Measurements from ENCODE around the gene SPSB4.
A peak's percentile ranks its signal among the peaks of the same experiment; 100 is the strongest.

The SPSB4 gene

GRCh38 chr3:141191097-141191749 lies 140.1 kb downstream of the SPSB4 start (continued):
- TF ChIP-seq, protein P1, sequence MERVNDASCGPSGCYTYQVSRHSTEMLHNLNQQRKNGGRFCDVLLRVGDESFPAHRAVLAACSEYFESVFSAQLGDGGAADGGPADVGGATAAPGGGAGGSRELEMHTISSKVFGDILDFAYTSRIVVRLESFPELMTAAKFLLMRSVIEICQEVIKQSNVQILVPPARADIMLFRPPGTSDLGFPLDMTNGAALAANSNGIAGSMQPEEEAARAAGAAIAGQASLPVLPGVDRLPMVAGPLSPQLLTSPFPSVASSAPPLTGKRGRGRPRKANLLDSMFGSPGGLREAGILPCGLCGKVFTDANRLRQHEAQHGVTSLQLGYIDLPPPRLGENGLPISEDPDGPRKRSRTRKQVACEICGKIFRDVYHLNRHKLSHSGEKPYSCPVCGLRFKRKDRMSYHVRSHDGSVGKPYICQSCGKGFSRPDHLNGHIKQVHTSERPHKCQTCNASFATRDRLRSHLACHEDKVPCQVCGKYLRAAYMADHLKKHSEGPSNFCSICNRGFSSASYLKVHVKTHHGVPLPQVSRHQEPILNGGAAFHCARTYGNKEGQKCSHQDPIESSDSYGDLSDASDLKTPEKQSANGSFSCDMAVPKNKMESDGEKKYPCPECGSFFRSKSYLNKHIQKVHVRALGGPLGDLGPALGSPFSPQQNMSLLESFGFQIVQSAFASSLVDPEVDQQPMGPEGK (CRISPR knock-in tag; IDR thresholded peaks at IDR 0.05; ENCODE audit: borderline replicate concordance) = no peak
- no peak for TF ChIP-seq TCF4 (CRISPR knock-in tag; IDR thresholded peaks at IDR 0.05; ENCODE audit: borderline replicate concordance)
- TF ChIP-seq TOX (CRISPR knock-in tag; IDR thresholded peaks at IDR 0.05; ENCODE audit: borderline replicate concordance) = no peak
- TF ChIP-seq PPARA (CRISPR knock-in tag; IDR thresholded peaks at IDR 0.05; ENCODE audit: borderline replicate concordance) = no peak
- TF ChIP-seq RARB (CRISPR knock-in tag; IDR thresholded peaks at IDR 0.05) = no peak
- no peak for TF ChIP-seq ZNF565 (CRISPR knock-in tag; conservative IDR thresholded peaks at IDR 0.05; ENCODE audit: low read depth)

GRCh38 chr3:141192345-141192744 lies 141.2 kb downstream of the SPSB4 start:
- peak; percentile 100 for ATAC-seq
- TF ChIP-seq ISL1 (CRISPR knock-in tag; IDR thresholded peaks at IDR 0.05) (no peak), ARNTL (CRISPR knock-in tag; IDR thresholded peaks at IDR 0.05; ENCODE audit: borderline replicate concordance, low read depth) (no peak), ESRRG (CRISPR knock-in tag; IDR thresholded peaks at IDR 0.05) (no peak), SNAI2 (CRISPR knock-in tag; IDR thresholded peaks at IDR 0.05) (no peak), TCF4 (CRISPR knock-in tag; IDR thresholded peaks at IDR 0.05; ENCODE audit: borderline replicate concordance) (no peak), BACH2 (CRISPR knock-in tag; IDR thresholded peaks at IDR 0.05; ENCODE audit: borderline replicate concordance) (no peak), ZFP3 (CRISPR knock-in tag; IDR thresholded peaks at IDR 0.05) (no peak), GLIS3 (CRISPR knock-in tag; IDR thresholded peaks at IDR 0.05) (no peak), ZNF70 (CRISPR knock-in tag; IDR thresholded peaks at IDR 0.05) (no peak), ZC3H10 (CRISPR knock-in tag; IDR thresholded peaks at IDR 0.05) (no peak), ZNF8 (CRISPR knock-in tag; IDR thresholded peaks at IDR 0.05) (no peak)
- TF ChIP-seq, protein P1 (CRISPR knock-in tag; IDR thresholded peaks at IDR 0.05; ENCODE audit: borderline replicate concordance) = no peak
- TF ChIP-seq, protein P2, sequence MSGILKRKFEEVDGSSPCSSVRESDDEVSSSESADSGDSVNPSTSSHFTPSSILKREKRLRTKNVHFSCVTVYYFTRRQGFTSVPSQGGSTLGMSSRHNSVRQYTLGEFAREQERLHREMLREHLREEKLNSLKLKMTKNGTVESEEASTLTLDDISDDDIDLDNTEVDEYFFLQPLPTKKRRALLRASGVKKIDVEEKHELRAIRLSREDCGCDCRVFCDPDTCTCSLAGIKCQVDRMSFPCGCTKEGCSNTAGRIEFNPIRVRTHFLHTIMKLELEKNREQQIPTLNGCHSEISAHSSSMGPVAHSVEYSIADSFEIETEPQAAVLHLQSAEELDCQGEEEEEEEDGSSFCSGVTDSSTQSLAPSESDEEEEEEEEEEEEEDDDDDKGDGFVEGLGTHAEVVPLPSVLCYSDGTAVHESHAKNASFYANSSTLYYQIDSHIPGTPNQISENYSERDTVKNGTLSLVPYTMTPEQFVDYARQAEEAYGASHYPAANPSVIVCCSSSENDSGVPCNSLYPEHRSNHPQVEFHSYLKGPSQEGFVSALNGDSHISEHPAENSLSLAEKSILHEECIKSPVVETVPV (CRISPR knock-in tag; IDR thresholded peaks at IDR 0.05) = no peak
- TF ChIP-seq, protein P3, sequence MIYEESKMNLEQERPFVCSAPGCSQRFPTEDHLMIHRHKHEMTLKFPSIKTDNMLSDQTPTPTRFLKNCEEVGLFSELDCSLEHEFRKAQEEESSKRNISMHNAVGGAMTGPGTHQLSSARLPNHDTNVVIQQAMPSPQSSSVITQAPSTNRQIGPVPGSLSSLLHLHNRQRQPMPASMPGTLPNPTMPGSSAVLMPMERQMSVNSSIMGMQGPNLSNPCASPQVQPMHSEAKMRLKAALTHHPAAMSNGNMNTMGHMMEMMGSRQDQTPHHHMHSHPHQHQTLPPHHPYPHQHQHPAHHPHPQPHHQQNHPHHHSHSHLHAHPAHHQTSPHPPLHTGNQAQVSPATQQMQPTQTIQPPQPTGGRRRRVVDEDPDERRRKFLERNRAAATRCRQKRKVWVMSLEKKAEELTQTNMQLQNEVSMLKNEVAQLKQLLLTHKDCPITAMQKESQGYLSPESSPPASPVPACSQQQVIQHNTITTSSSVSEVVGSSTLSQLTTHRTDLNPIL (CRISPR knock-in tag; IDR thresholded peaks at IDR 0.05; ENCODE audit: low read depth) = no peak

GRCh38 chr3:141193066-141193830 lies 142.1 kb downstream of the SPSB4 start:
- no peak for ATAC-seq
- TF ChIP-seq ISL1 (CRISPR knock-in tag; IDR thresholded peaks at IDR 0.05) (no peak), SNAI2 (CRISPR knock-in tag; IDR thresholded peaks at IDR 0.05) (no peak), PPARA (CRISPR knock-in tag; IDR thresholded peaks at IDR 0.05; ENCODE audit: borderline replicate concordance) (no peak), ARNTL (CRISPR knock-in tag; IDR thresholded peaks at IDR 0.05; ENCODE audit: borderline replicate concordance, low read depth) (no peak), TOX (CRISPR knock-in tag; IDR thresholded peaks at IDR 0.05; ENCODE audit: borderline replicate concordance) (no peak), BACH2 (CRISPR knock-in tag; IDR thresholded peaks at IDR 0.05; ENCODE audit: borderline replicate concordance) (no peak), ZFP30 (CRISPR knock-in tag; IDR thresholded peaks at IDR 0.05) (no peak), CSDC2 (CRISPR knock-in tag; IDR thresholded peaks at IDR 0.05) (no peak)
- TF ChIP-seq, protein P1 (CRISPR knock-in tag; IDR thresholded peaks at IDR 0.05; ENCODE audit: borderline replicate concordance) = no peak
